ENCODE results near the gene ROBO3. TPM values are rescaled to one million over a fixed set of nuclear protein-coding genes. Genes with fewer than 3 reads are reported as not detected.

ROBO3 gene
- total RNA-seq, 1 experiment from 2014 or later, result 30.7 TPM

DNA sequence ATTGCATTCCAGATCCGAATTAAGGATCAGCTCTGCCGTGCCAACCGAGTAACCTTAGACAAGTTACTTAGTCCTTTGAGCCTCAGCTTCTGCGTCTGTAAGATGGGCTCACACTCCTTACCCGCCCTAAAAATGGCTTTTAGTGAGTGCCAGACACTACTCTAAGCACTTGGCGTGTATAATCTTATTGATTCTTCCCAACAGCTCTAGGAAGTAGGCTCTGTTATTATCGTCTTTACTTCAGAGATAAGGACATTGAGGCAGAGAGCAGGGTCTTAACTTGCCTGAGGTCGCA is 21.7 kb upstream of the ROBO3 start:
- CTCF ChIA-PET, result no interaction called here
- no peak for ATAC-seq

DNA sequence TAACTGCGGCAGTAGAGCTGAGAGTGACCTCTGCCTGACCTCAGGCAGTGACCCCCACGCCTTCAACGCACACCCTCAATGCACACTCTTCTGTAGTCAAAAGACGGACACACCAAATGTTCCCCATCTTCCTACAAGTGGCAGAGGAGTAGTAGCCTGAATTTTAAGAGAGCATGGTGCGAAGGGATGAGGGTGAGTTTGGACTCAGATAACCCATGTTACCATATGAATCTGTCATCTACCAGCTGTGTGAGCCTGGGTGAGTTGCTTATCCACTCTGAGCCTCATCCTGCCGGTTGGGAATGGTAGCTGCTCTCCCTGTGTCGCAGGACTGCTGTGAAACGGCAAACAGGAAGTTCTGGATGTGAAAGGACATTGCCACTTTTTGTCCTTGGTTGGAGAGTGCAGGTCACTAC is 20.6 kb upstream of the ROBO3 start:
- Histone ChIP-seq H2AFZ (ENCODE audit: low read depth, low read length, poor library complexity, severe bottlenecking) (no peak overlapping the region), H3K79me2 (ENCODE audit: insufficient read depth, low read length) (no peaks in the 10 kb centered on the region), H3K27ac (ENCODE audit: low read depth, low read length) (no peak overlapping the region), H3K27me3 (ENCODE audit: insufficient read depth, low read length) (peaks cover 64% of the 10 kb centered on the region), H3K36me3 (ENCODE audit: control insufficient read depth in 1 of 2, insufficient read depth in 2 of 2, low read length in 2 of 2) (no peaks in the 10 kb centered on the region), H3K9me2 (ENCODE audit: insufficient read depth) (no peaks in the 10 kb centered on the region), H4K20me1 (ENCODE audit: insufficient read depth) (no peaks in the 10 kb centered on the region), H3K4me3 (replicated peaks in 1 of 2; ENCODE audit: low read depth in 1 of 2, low read length in 2 of 2) (no peak overlapping the region), H3K9ac (ENCODE audit: low read length) (no peak overlapping the region), H3K9me3 (ENCODE audit: control insufficient read depth in 1 of 2, insufficient read depth in 1 of 2, low read depth in 1 of 2, low read length in 2 of 2) (no peaks in the 10 kb centered on the region), H3K4me1 (ENCODE audit: control insufficient read depth in 1 of 2, insufficient read depth in 2 of 2, low read length in 2 of 2) (no peaks in the 10 kb centered on the region), H3K4me2 (ENCODE audit: low read length) (no peak overlapping the region)
- intact Hi-C loops (cut with micrococcal nuclease), result no loop called here
- ATAC-seq (no peak), DNase-seq (ENCODE audit: low read depth, low spot score) (no peak)
- CTCF ChIA-PET, result no interaction called here
- RAD21 ChIA-PET (ENCODE audit: low non-redundant PET in 1 of 2, low total read pairs in 2 of 2, uncharacterized antibody in 2 of 2, unreplicated experiment in 2 of 2), result no interaction called here
- POLR2A ChIA-PET, result no interaction called here
- BruUV-seq (replicated peaks), result no TSS peak
- TF ChIP-seq POLR2A (IDR thresholded peaks at IDR 0.05; ENCODE audit: borderline replicate concordance, extremely low read depth, insufficient read depth, insufficient read length) (no peak), YY1 (IDR thresholded peaks at IDR 0.05; ENCODE audit: extremely low read depth, insufficient replicate concordance, low read depth, low read length) (no peak), SRF (IDR thresholded peaks at IDR 0.05; ENCODE audit: low read depth) (no peak), ELF1 (IDR thresholded peaks at IDR 0.05; ENCODE audit: borderline replicate concordance, low read depth) (no peak), TCF7L2 (IDR thresholded peaks at IDR 0.05; ENCODE audit: borderline replicate concordance, extremely low read depth, insufficient read depth, insufficient read length) (no peak), POLR2AphosphoS5 (IDR thresholded peaks at IDR 0.05; ENCODE audit: low read depth, low read length) (no peak), EZH2phosphoT487 (IDR thresholded peaks at IDR 0.05; ENCODE audit: borderline replicate concordance) (no peak), FOSL1 (IDR thresholded peaks at IDR 0.05; ENCODE audit: low read depth) (no peak), SIN3A (IDR thresholded peaks at IDR 0.05; ENCODE audit: low read depth) (no peak), SP1 (IDR thresholded peaks at IDR 0.05; ENCODE audit: low read depth) (no peak), CBX3 (IDR thresholded peaks at IDR 0.05; ENCODE audit: low read depth) (no peak)
- TF ChIP-seq, protein P1, sequence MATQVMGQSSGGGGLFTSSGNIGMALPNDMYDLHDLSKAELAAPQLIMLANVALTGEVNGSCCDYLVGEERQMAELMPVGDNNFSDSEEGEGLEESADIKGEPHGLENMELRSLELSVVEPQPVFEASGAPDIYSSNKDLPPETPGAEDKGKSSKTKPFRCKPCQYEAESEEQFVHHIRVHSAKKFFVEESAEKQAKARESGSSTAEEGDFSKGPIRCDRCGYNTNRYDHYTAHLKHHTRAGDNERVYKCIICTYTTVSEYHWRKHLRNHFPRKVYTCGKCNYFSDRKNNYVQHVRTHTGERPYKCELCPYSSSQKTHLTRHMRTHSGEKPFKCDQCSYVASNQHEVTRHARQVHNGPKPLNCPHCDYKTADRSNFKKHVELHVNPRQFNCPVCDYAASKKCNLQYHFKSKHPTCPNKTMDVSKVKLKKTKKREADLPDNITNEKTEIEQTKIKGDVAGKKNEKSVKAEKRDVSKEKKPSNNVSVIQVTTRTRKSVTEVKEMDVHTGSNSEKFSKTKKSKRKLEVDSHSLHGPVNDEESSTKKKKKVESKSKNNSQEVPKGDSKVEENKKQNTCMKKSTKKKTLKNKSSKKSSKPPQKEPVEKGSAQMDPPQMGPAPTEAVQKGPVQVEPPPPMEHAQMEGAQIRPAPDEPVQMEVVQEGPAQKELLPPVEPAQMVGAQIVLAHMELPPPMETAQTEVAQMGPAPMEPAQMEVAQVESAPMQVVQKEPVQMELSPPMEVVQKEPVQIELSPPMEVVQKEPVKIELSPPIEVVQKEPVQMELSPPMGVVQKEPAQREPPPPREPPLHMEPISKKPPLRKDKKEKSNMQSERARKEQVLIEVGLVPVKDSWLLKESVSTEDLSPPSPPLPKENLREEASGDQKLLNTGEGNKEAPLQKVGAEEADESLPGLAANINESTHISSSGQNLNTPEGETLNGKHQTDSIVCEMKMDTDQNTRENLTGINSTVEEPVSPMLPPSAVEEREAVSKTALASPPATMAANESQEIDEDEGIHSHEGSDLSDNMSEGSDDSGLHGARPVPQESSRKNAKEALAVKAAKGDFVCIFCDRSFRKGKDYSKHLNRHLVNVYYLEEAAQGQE (IDR thresholded peaks at IDR 0.05; ENCODE audit: low read depth), result no peak
- TF ChIP-seq, protein P2, sequence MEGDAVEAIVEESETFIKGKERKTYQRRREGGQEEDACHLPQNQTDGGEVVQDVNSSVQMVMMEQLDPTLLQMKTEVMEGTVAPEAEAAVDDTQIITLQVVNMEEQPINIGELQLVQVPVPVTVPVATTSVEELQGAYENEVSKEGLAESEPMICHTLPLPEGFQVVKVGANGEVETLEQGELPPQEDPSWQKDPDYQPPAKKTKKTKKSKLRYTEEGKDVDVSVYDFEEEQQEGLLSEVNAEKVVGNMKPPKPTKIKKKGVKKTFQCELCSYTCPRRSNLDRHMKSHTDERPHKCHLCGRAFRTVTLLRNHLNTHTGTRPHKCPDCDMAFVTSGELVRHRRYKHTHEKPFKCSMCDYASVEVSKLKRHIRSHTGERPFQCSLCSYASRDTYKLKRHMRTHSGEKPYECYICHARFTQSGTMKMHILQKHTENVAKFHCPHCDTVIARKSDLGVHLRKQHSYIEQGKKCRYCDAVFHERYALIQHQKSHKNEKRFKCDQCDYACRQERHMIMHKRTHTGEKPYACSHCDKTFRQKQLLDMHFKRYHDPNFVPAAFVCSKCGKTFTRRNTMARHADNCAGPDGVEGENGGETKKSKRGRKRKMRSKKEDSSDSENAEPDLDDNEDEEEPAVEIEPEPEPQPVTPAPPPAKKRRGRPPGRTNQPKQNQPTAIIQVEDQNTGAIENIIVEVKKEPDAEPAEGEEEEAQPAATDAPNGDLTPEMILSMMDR (IDR thresholded peaks at IDR 0.05 in 2 of 3, conservative IDR thresholded peaks at IDR 0.05 in 1 of 3; ENCODE audit: borderline replicate concordance in 1 of 3, insufficient read depth in 1 of 3, low read depth in 2 of 3, low read length in 2 of 3), result no peak

More for the DNA sequence above, 21.7 kb upstream of the ROBO3 start:
- H3K4me2 ChIP-seq (ENCODE audit: low read length), result no peak overlapping the region
- H3K79me2 ChIP-seq (ENCODE audit: insufficient read depth, low read length), result no peaks in the 10 kb centered on the region
- BruUV-seq (replicated peaks), result no TSS peak
- H3K9me3 ChIP-seq (ENCODE audit: control insufficient read depth in 1 of 2, insufficient read depth in 1 of 2, low read depth in 1 of 2, low read length in 2 of 2), result no peaks in the 10 kb centered on the region
- H3K27ac ChIP-seq (ENCODE audit: low read depth, low read length), result no peak overlapping the region
- H3K9me2 ChIP-seq (ENCODE audit: insufficient read depth), result no peaks in the 10 kb centered on the region
- H3K4me3 ChIP-seq (replicated peaks in 1 of 2; ENCODE audit: low read depth in 1 of 2, low read length in 2 of 2), result no peak overlapping the region
- no peak for DNase-seq (ENCODE audit: low read depth, low spot score)
- no peak overlapping the region for H3K9ac ChIP-seq (ENCODE audit: low read length)
- no peaks in the 10 kb centered on the region for H3K36me3 ChIP-seq (ENCODE audit: control insufficient read depth in 1 of 2, insufficient read depth in 2 of 2, low read length in 2 of 2)
- ChIA-PET POLR2A (interaction anchor here (0.7 kb wide), 1 partner anchor 33 kb away, joined by 3 read pairs; no protein-coding TSS in a partner anchor), RAD21 (ENCODE audit: low non-redundant PET in 1 of 2, low total read pairs in 2 of 2, uncharacterized antibody in 2 of 2, unreplicated experiment in 2 of 2) (no interaction called here)
- intact Hi-C loops (cut with micrococcal nuclease), result no loop called here
- no peak for TF ChIP-seq FOSL1 (IDR thresholded peaks at IDR 0.05; ENCODE audit: low read depth)
- no peak for TF ChIP-seq EZH2 (IDR thresholded peaks at IDR 0.05)
- no peak for TF ChIP-seq EZH2phosphoT487 (IDR thresholded peaks at IDR 0.05; ENCODE audit: borderline replicate concordance)
- TF ChIP-seq POLR2A (IDR thresholded peaks at IDR 0.05; ENCODE audit: borderline replicate concordance, extremely low read depth, insufficient read depth, insufficient read length), result no peak
- TF ChIP-seq ELF1 (IDR thresholded peaks at IDR 0.05; ENCODE audit: borderline replicate concordance, low read depth), result no peak
- no peak for TF ChIP-seq TCF7L2 (IDR thresholded peaks at IDR 0.05; ENCODE audit: borderline replicate concordance, extremely low read depth, insufficient read depth, insufficient read length)
- TF ChIP-seq SIN3A (IDR thresholded peaks at IDR 0.05; ENCODE audit: low read depth), result no peak
- H4K20me1 ChIP-seq (ENCODE audit: insufficient read depth), result no peaks in the 10 kb centered on the region
- H3K4me1 ChIP-seq (ENCODE audit: control insufficient read depth in 1 of 2, insufficient read depth in 2 of 2, low read length in 2 of 2), result no peaks in the 10 kb centered on the region
- H2AFZ ChIP-seq (ENCODE audit: low read depth, low read length, poor library complexity, severe bottlenecking), result no peak overlapping the region
- H3K27me3 ChIP-seq (ENCODE audit: insufficient read depth, low read length), result peaks cover 53% of the 10 kb centered on the region
